ENCODE measurements around the gene MSH5. TPM values are rescaled to one million over a fixed set of nuclear protein-coding genes. Genes with fewer than 3 reads are reported as not detected.

The MSH5 gene
- total RNA-seq, 1 donor from 2014 or later, result 8.9 TPM

GRCh38 chr6:31762878-31763618 lies 23.2 kb downstream of the MSH5 start:
- TF ChIP-seq, protein P1, sequence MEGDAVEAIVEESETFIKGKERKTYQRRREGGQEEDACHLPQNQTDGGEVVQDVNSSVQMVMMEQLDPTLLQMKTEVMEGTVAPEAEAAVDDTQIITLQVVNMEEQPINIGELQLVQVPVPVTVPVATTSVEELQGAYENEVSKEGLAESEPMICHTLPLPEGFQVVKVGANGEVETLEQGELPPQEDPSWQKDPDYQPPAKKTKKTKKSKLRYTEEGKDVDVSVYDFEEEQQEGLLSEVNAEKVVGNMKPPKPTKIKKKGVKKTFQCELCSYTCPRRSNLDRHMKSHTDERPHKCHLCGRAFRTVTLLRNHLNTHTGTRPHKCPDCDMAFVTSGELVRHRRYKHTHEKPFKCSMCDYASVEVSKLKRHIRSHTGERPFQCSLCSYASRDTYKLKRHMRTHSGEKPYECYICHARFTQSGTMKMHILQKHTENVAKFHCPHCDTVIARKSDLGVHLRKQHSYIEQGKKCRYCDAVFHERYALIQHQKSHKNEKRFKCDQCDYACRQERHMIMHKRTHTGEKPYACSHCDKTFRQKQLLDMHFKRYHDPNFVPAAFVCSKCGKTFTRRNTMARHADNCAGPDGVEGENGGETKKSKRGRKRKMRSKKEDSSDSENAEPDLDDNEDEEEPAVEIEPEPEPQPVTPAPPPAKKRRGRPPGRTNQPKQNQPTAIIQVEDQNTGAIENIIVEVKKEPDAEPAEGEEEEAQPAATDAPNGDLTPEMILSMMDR (IDR thresholded peaks at IDR 0.05; ENCODE audit: insufficient read depth, low read length, poor library complexity, severe bottlenecking), result no peak
- Histone ChIP-seq H3K4me3 (ENCODE audit: low read depth, low read length) (no peak overlapping the region), H3K36me3 (ENCODE audit: control insufficient read depth, insufficient read depth, low read length) (no peaks in the 10 kb centered on the region), H3K27me3 (ENCODE audit: control insufficient read depth, insufficient read depth, low read length) (no peaks in the 10 kb centered on the region)
- no peak for DNase-seq (ENCODE audit: low read depth)

GRCh38 chr6:31763619-31763940 lies 23.8 kb downstream of the MSH5 start:
- DNase-seq (ENCODE audit: low read depth), result no peak
- Histone ChIP-seq H3K36me3 (ENCODE audit: control insufficient read depth, insufficient read depth, low read length) (no peaks in the 10 kb centered on the region), H3K27me3 (ENCODE audit: control insufficient read depth, insufficient read depth, low read length) (no peaks in the 10 kb centered on the region), H3K4me3 (ENCODE audit: low read depth, low read length) (no peak overlapping the region)
- TF ChIP-seq, protein P1 (IDR thresholded peaks at IDR 0.05; ENCODE audit: insufficient read depth, low read length, poor library complexity, severe bottlenecking), result no peak

- no peak for DNase-seq (ENCODE audit: low read depth)
- TF ChIP-seq, protein P1 (IDR thresholded peaks at IDR 0.05; ENCODE audit: insufficient read depth, low read length, poor library complexity, severe bottlenecking), result no peak
These were observed 24.4 kb downstream of the MSH5 start for GRCh38 chr6:31764198-31764597.

GRCh38 chr6:31765559-31765909 lies 25.7 kb downstream of the MSH5 start:
- Histone ChIP-seq H3K36me3 (ENCODE audit: control insufficient read depth, insufficient read depth, low read length) (no peaks in the 10 kb centered on the region), H3K27me3 (ENCODE audit: control insufficient read depth, insufficient read depth, low read length) (no peaks in the 10 kb centered on the region), H3K4me3 (ENCODE audit: low read depth, low read length) (no peak overlapping the region)
- DNase-seq (ENCODE audit: low read depth), result no peak
- TF ChIP-seq, protein P1 (IDR thresholded peaks at IDR 0.05; ENCODE audit: insufficient read depth, low read length, poor library complexity, severe bottlenecking), result no peak

More at GRCh38 chr6:31764198-31764597, 24.4 kb downstream of the MSH5 start:
- Histone ChIP-seq H3K27me3 (ENCODE audit: control insufficient read depth, insufficient read depth, low read length) (no peaks in the 10 kb centered on the region), H3K36me3 (ENCODE audit: control insufficient read depth, insufficient read depth, low read length) (no peaks in the 10 kb centered on the region), H3K4me3 (ENCODE audit: low read depth, low read length) (no peak overlapping the region)

DNA sequence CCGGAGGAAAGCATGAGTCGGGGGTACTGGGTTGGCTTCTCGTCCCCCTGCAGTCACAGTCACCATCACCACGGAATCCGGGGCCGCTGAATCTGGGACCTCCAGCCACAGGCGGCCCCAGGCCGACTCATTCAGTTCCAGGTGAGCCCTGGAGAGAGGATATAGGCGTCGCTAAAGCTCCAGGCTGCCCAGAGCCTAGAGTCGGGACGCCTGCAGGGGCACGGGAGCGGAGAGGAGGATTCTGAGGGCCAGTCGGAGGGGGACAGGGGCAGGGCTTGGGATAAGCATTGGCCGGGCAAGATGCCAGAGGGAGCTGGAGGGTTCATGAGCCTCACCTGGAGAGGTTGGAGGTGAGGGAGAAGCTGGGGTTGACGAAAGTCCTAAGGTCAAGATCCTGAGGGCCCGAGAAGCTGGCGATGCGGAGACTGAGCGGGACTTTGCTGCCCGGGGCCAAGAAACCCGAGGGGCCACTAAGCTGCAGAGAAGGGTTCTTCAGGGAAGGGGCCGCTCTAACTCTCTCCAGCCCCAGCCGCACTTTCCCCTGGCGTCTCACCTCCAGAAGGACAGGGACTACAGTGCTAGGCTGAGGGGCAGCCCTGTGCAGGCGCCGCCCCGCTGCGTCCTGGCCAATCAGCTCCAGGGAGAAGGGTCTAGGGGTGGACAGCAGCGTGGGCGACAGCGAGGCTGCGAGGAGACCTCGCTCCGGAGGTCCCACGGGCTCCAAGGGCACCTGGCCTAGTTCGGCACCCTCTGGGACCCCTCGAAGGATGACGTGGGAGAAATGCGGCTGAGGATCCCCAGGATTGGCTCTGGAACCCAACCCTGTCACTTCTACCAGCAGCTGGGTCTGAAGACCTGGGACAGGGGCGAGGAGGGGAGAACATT lies 26.3 kb downstream of the MSH5 start:
- no peak for DNase-seq (ENCODE audit: low read depth)
- peak overlapping the region; percentile 14 for H3K4me3 ChIP-seq (ENCODE audit: low read depth, low read length)
- TF ChIP-seq, protein P1 (IDR thresholded peaks at IDR 0.05; ENCODE audit: insufficient read depth, low read length, poor library complexity, severe bottlenecking), result no peak
- no peaks in the 10 kb centered on the region for H3K36me3 ChIP-seq (ENCODE audit: control insufficient read depth, insufficient read depth, low read length)
- no peaks in the 10 kb centered on the region for H3K27me3 ChIP-seq (ENCODE audit: control insufficient read depth, insufficient read depth, low read length)
